GM12874 (cell line): ENCODE results near the gene SMURF1.

ENCODE experiments used
- TF ChIP-seq, protein P1 (sequence below): IDR thresholded peaks from 2 replicates; pipeline ENCODE4 v1.5.1; 2011; ENCODE audit warnings: low read depth, mild to moderate bottlenecking, control low read depth, low read length, moderate library complexity; ENCODE audit not compliant: insufficient read depth

Gene SMURF1

DNA sequence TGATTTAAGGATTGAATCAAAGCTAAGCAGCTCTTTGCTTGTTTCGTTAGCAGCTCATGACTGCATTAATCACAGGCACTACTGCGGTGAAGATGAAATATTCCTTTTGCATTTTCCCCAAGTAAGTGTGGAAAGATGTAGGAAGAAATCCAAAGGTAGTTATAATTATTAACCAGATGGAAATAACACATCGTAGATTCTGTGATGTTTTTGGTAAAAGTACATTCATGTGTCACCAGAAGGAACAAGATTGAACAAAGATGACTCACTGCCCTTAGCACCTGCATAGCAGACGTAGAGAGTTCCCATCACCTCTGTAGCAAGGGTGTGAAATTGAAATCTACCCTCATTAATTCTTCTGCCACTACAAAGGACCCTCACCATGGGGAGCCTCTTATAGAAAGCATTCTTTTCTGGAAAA, 37.1 kb downstream of the SMURF1 start:
- TF ChIP-seq, protein P1, sequence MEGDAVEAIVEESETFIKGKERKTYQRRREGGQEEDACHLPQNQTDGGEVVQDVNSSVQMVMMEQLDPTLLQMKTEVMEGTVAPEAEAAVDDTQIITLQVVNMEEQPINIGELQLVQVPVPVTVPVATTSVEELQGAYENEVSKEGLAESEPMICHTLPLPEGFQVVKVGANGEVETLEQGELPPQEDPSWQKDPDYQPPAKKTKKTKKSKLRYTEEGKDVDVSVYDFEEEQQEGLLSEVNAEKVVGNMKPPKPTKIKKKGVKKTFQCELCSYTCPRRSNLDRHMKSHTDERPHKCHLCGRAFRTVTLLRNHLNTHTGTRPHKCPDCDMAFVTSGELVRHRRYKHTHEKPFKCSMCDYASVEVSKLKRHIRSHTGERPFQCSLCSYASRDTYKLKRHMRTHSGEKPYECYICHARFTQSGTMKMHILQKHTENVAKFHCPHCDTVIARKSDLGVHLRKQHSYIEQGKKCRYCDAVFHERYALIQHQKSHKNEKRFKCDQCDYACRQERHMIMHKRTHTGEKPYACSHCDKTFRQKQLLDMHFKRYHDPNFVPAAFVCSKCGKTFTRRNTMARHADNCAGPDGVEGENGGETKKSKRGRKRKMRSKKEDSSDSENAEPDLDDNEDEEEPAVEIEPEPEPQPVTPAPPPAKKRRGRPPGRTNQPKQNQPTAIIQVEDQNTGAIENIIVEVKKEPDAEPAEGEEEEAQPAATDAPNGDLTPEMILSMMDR, result no peak

DNA sequence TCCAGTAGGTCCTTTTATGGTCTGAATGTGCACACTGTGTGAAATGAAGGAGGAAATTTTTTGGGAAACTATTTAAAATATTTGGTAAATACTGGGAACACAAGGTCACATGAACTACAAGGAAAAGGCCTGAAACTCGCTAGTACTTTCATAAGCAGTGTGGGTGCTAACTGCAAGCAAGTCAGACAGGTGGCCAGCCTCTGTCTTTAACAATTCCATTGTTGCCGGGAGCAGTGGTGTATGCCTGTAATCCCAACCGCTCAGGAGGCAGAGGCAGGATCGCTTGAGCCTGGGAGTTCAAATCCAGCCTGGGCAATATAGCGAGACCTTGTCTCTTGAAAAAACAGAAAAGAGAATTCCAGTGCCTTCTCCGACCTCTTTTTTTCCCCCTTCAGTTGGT, 37.5 kb downstream of the SMURF1 start:
- TF ChIP-seq, protein P1, result no peak

DNA sequence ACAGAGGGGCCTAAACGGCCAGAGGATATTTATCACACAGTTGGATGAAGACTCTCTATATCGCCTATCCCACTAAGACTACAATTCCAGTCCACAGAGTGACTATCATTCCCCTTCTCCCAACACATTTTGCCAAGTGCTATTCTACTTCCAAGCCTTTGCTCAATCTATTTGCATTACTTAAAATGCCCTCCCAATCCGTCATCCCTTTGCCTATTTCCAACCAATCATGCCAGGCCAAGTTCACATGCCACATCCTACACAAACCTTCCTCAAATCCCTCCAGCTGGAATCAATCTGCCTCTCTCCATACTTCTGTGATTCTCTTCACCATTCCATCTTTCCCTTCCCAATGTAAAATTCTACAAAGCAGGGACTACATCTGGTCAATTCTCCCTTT, 38.2 kb downstream of the SMURF1 start:
- TF ChIP-seq, protein P1, result no peak

DNA sequence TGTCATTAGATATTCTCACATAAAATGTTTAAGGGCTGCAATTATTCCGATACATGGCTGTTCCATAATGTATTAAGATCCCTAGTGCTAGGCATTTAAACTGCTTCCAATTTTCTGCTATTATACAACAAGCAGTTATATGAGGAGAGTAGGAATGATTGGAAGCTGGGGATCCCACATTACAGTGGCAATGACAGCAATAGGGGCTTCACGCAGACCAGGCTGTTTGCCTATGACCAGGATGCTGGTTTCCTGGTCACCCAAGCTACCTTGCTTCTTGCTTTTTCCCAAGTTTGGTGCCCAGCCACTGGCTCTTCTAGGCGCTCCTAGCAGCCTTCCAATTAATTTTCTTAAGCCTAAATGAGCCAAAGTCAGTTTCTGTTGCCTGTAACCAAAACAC, 39.3 kb downstream of the SMURF1 start:
- TF ChIP-seq, protein P1, result no peak

DNA sequence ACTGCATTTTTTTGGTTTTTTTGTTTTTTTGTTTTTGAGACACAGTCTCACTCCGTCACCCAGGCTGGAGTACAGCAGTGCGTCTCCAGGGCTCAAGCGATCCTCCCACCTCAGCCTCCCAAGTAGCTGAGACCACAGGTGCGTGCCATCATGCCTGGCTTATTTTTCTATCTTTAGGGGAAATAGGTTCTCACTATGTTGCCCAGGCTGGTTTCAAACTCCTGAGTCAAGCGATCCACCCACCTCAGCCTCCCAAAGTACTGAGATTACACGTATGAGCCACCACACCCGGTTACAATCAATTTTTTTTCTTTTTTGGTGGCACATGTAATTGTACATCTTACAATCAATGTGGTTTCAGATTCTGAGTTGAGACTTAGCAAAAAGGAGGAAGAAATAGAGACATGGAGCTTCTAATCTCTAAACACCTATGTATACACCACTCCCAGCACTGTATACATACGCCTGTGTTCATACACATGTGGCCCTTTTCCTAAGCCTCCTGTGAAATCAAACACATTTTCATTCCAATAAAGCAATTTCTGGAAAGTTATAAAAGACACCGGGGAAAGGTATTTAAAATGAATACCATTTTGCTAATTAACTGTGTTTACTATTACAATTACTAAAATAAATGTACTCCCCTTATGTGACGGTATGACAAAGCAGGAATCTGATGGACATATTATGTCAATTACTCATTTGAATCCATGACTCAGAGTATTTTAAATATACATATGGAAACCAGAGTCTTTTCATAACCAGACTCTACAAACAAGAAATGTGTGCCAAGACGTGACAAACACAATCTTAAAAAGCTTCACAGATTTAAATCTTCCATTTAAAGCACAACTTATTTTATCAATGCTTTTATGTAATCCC, 40.9 kb downstream of the SMURF1 start:
- TF ChIP-seq, protein P1, result no peak

DNA sequence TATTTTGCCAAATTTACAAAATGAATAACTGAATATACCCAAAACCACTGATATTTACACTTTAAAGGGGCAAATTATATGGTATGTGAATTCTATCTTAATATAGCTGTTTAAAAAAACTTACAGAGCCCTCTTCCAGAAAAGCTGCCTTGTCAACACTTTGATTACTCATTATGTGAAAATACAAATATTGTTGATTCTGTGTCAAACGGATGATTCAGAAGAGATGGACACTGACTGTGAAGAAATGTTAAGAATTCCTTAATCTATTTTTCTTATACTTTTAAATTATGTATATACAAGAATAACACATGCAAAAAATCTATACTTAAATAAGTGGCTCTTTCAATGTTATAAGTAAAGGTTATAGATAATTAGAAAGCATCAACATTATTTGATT, 41.5 kb downstream of the SMURF1 start:
- TF ChIP-seq, protein P1, result no peak

DNA sequence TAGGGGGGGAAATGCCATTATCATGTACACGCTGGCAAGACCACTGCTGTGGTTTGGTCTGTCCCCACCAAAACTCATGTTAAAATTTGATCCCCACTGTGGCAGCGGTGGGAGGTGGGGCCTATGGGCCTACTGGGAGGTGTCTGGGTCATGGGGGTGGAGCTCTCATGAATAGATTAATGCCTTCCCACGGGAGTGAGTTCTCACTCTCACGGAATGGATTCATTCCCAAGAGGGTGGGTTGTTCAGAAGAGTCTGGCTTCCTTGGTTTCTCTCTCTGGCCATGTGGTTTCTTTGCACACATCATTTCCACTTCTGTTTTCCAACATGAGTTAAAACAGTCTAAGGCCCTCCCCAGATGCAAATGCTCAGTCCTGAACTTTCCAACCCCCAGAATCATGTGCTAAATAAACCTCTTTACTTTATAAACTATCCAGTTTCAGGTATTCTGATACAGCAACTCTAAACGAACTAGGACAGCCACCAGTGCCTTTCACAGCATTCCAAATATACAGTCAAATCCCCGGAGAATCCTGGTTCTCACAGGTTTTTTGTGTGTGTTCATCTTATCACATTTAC, 44.3 kb downstream of the SMURF1 start:
- TF ChIP-seq, protein P1, result no peak
